ENCODE measurements around the gene B3GAT1.

DNA sequence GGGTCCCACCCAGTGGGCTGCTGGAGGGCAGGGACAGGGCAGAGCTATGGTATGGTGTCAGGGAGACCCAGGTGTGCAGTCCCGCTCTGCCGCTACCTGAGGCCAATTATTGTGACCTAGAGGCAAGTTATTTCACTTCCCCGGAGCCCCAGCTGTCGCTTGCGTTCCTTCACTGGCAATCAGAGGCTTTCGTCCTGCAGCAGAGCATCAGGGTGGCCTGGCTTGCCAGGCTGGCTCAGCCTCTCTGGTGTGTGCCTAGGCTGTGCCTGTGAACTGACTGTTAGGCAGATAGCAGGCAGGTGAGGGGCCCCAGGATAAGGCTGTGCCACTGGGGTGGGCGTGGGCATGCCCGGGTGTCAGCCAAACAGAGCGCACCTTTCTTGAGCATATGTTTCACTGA, 48.9 kb downstream of the B3GAT1 start:
- TF ChIP-seq, protein P1, sequence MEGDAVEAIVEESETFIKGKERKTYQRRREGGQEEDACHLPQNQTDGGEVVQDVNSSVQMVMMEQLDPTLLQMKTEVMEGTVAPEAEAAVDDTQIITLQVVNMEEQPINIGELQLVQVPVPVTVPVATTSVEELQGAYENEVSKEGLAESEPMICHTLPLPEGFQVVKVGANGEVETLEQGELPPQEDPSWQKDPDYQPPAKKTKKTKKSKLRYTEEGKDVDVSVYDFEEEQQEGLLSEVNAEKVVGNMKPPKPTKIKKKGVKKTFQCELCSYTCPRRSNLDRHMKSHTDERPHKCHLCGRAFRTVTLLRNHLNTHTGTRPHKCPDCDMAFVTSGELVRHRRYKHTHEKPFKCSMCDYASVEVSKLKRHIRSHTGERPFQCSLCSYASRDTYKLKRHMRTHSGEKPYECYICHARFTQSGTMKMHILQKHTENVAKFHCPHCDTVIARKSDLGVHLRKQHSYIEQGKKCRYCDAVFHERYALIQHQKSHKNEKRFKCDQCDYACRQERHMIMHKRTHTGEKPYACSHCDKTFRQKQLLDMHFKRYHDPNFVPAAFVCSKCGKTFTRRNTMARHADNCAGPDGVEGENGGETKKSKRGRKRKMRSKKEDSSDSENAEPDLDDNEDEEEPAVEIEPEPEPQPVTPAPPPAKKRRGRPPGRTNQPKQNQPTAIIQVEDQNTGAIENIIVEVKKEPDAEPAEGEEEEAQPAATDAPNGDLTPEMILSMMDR (IDR thresholded peaks at IDR 0.05), result no peak
- TF ChIP-seq EP300 (IDR thresholded peaks at IDR 0.05), result no peak
- TF ChIP-seq POLR2AphosphoS5 (IDR thresholded peaks at IDR 0.05), result no peak
